GM18519 (cell line): ENCODE measurements around the gene MAOB.

Experiments
- ATAC-seq: cut with Tn5 transposase; IDR thresholded peaks from one replicate; pipeline ENCODE4 v1.9.1; 2021; ENCODE audit warnings: mild to moderate bottlenecking, moderate library complexity; ENCODE audit not compliant: unreplicated experiment, low FRiP score

Gene MAOB

GRCh38 chrX:43718956-43719355, 163.3 kb downstream of the MAOB start:
- ATAC-seq, result no peak

- ATAC-seq, result no peak
Observed at GRCh38 chrX:43718546-43718945, 163.7 kb downstream of the MAOB start.

- ATAC-seq, result no peak
Observed at GRCh38 chrX:43718081-43718480, 164.2 kb downstream of the MAOB start.

GRCh38 chrX:43717161-43717560, 165.1 kb downstream of the MAOB start:
- ATAC-seq, result no peak

GRCh38 chrX:43716696-43717095, 165.6 kb downstream of the MAOB start:
- no peak for ATAC-seq
